HepG2 (cell line): Measurements from ENCODE around the gene ZNF213.

Experiments
- DRAP1 ChIP-seq: IDR thresholded peaks from 2 replicates; pipeline ENCODE4 v1.6.1; 2016; ENCODE audit warnings: missing genetic modification reagents, missing compliant biosample characterization
- POLR2AphosphoS5 ChIP-seq: IDR thresholded peaks from 2 replicates; pipeline ENCODE4 v1.6.1; 2012; ENCODE audit warnings: low read depth, low read length
- SMARCE1 ChIP-seq: fragments of 450-650 bp; IDR thresholded peaks from 2 replicates; pipeline ENCODE4 v1.6.1; 2017; ENCODE audit warnings: borderline replicate concordance
- TP53 ChIP-seq: sonication (generic); formaldehyde crosslinking; conservative IDR thresholded peaks from 2 replicates; pipeline ENCODE4 v1.4.0; 2020; ENCODE audit warnings: missing genetic modification reagents
- ZFP1 ChIP-seq: IDR thresholded peaks from 2 replicates; pipeline ENCODE4 v1.6.1; 2016
- TF ChIP-seq, protein P1 (sequence below), 2 experiments: IDR thresholded peaks; 2 replicates each; pipeline ENCODE4 v1.6.1; 2011 to 2012; ENCODE audit warnings: low read length in 2 of 2, borderline replicate concordance in 1 of 2, low read depth in 1 of 2, mild to moderate bottlenecking in 1 of 2, moderate library complexity in 1 of 2

DNA sequence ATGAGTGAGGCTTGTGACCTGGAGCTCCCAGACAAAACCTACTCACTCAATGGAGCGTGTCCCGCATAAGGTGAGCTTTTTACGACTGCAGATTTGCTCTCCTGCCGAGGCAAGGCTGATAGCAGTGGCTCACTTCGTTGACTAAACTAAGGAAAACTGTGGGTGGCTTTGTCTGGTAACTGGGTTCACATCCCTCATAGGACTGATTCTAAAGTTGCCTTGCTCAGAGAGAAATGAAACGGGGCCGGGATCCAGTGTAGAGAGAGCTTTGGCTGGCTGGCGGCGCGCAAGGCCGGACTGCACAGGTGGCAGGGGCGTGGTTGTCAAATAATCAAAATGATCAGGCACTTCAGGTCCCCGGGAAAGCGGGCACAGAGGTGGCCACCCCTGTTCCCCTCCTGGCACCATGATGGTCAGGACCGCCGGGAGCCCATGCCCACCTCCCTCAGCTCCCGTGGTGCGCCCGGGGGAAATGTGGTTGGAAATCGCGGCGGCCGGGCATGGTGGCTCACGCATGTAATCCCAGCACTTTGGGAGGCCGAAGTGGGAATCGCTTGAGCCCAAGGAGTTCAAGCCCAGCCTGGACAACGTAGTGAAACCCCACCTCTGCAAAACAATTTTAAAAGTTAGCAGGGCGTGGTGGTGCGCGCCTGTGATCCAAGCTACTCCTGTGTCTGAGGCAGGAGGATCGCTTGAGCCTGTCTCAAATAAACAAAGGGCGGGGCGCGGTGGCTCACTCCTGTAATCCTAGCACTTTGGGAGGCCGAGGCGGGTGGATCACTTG, 26.6 kb downstream of the ZNF213 start:
- TF ChIP-seq SMARCE1 (no peak), DRAP1 (CRISPR knock-in tag) (no peak), ZFP1 (CRISPR knock-in tag) (no peak), TP53 (CRISPR knock-in tag) (no peak), POLR2AphosphoS5 (no peak)
- TF ChIP-seq, protein P1, sequence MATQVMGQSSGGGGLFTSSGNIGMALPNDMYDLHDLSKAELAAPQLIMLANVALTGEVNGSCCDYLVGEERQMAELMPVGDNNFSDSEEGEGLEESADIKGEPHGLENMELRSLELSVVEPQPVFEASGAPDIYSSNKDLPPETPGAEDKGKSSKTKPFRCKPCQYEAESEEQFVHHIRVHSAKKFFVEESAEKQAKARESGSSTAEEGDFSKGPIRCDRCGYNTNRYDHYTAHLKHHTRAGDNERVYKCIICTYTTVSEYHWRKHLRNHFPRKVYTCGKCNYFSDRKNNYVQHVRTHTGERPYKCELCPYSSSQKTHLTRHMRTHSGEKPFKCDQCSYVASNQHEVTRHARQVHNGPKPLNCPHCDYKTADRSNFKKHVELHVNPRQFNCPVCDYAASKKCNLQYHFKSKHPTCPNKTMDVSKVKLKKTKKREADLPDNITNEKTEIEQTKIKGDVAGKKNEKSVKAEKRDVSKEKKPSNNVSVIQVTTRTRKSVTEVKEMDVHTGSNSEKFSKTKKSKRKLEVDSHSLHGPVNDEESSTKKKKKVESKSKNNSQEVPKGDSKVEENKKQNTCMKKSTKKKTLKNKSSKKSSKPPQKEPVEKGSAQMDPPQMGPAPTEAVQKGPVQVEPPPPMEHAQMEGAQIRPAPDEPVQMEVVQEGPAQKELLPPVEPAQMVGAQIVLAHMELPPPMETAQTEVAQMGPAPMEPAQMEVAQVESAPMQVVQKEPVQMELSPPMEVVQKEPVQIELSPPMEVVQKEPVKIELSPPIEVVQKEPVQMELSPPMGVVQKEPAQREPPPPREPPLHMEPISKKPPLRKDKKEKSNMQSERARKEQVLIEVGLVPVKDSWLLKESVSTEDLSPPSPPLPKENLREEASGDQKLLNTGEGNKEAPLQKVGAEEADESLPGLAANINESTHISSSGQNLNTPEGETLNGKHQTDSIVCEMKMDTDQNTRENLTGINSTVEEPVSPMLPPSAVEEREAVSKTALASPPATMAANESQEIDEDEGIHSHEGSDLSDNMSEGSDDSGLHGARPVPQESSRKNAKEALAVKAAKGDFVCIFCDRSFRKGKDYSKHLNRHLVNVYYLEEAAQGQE (IDR thresholded peaks at IDR 0.05; ENCODE audit: borderline replicate concordance in 1 of 2, low read depth in 1 of 2, low read length in 2 of 2) = no peak
